SK-N-SH (cell line): ENCODE data around the gene RANGAP1. TPM values are rescaled to one million over a fixed set of nuclear protein-coding genes. Genes with fewer than 3 reads are reported as not detected.

Source experiments
- CTCF ChIA-PET: fragments of 300-600, 350-600 bp; formaldehyde crosslinking; extraction: SDS; loops from one replicate; lab custom pipeline; 2021; lab: Yijun Ruan, JAX
- POLR2A ChIA-PET: fragments of 350-600 bp; sonication (Branson Sonifier 250); formaldehyde crosslinking; extraction: SDS; loops from one replicate; lab custom pipeline; 2020; ENCODE audit warnings: antibody characterized with exemption, inconsistent platforms; lab: Yijun Ruan, JAX
- DNase-seq: peaks from one replicate; pipeline ENCODE4 v3.0.0; 2012
- H2AFZ ChIP-seq: fragments of 200-600 bp; sonication (generic); 2 replicates; pipeline ENCODE4 v1.8.1; 2016; ENCODE audit warnings: antibody characterized with exemption, mild to moderate bottlenecking, low read depth
- H3F3A ChIP-seq: fragments of 200-600 bp; sonication (generic); replicated peaks from 2 replicates; pipeline ENCODE3; 2016; ENCODE audit warnings: antibody characterized with exemption, mild to moderate bottlenecking; ENCODE audit not compliant: insufficient read depth
- H3K27ac ChIP-seq, 2 experiments: fragments of 200-500 bp in 1 of 2; fragments of 200-600 bp in 1 of 2; sonication (Bioruptor generic) in 1 of 2; sonication (generic), shearing (Covaris generic) in 1 of 2; 2 replicates each; pipeline versions ENCODE4 v1.5.1 to v1.6.1; 2014 to 2016; ENCODE audit warnings: low read depth in 2 of 2, inconsistent platforms in 1 of 2, low read length in 1 of 2, mild to moderate bottlenecking in 1 of 2, mixed read lengths in 1 of 2
- H3K27me3 ChIP-seq: fragments of 200-600 bp; sonication (generic), shearing (Covaris generic); 2 replicates; pipeline ENCODE4 v1.6.1; 2016; ENCODE audit warnings: mixed run types; ENCODE audit not compliant: insufficient read depth
- H3K36me3 ChIP-seq, 2 experiments: fragments of 200-500 bp in 1 of 2; fragments of 200-600 bp in 1 of 2; sonication (Bioruptor generic) in 1 of 2; sonication (generic) in 1 of 2; replicated peaks in 1 of 2; 2 replicates each; pipeline versions ENCODE3 to v1.5.1; 2014 to 2016; ENCODE audit warnings: low read length in 1 of 2, mild to moderate bottlenecking in 1 of 2; ENCODE audit not compliant: insufficient read depth in 2 of 2, control insufficient read depth in 1 of 2
- H3K4me1 ChIP-seq, 2 experiments: fragments of 200-500 bp in 1 of 2; fragments of 200-600 bp in 1 of 2; sonication (Bioruptor generic) in 1 of 2; sonication (generic), shearing (Covaris generic) in 1 of 2; 2 replicates each; pipeline versions ENCODE4 v1.5.1 to v1.6.1; 2014 to 2016; ENCODE audit warnings: low read depth in 1 of 2, low read length in 1 of 2, mixed run types in 1 of 2; ENCODE audit not compliant: insufficient read depth in 2 of 2, control insufficient read depth in 1 of 2
- H3K4me2 ChIP-seq: fragments of 200-600 bp; sonication (generic), shearing (Covaris generic); 2 replicates; pipeline ENCODE4 v1.6.1; 2017; ENCODE audit warnings: mixed run types
- H3K4me3 ChIP-seq, 2 experiments: fragments of 200-500 bp in 1 of 2; fragments of 200-600 bp in 1 of 2; sonication (Bioruptor generic) in 1 of 2; sonication (generic), shearing (Covaris generic) in 1 of 2; 2 replicates each; pipeline versions ENCODE4 v1.5.1 to v1.8.1; 2014 to 2016; ENCODE audit warnings: low read depth in 2 of 2, inconsistent platforms in 1 of 2, low read length in 1 of 2, mild to moderate bottlenecking in 1 of 2, mixed read lengths in 1 of 2, moderate library complexity in 1 of 2
- H3K79me2 ChIP-seq: fragments of 200-600 bp; sonication (generic); 2 replicates; pipeline ENCODE4 v1.8.1; 2017; ENCODE audit warnings: mild to moderate bottlenecking; ENCODE audit not compliant: insufficient read depth
- H3K9ac ChIP-seq: fragments of 200-600 bp; sonication (generic); 2 replicates; pipeline ENCODE4 v1.6.1; 2017; ENCODE audit warnings: mixed run types
- H3K9me2 ChIP-seq: fragments of 200-600 bp; sonication (generic); 2 replicates; pipeline ENCODE4 v1.6.1; 2017; ENCODE audit warnings: mixed run types
- H3K9me3 ChIP-seq: fragments of 200-600 bp; sonication (generic); 2 replicates; pipeline ENCODE4 v1.6.1; 2017; ENCODE audit warnings: mixed run types, mild to moderate bottlenecking, moderate library complexity
- H4K20me1 ChIP-seq: fragments of 200-600 bp; sonication (generic); 2 replicates; pipeline ENCODE4 v1.6.1; 2017; ENCODE audit warnings: mild to moderate bottlenecking, mixed run types; ENCODE audit not compliant: insufficient read depth
- ELF1 ChIP-seq: IDR thresholded peaks from 2 replicates; pipeline ENCODE4 v1.4.0; 2012
- EP300 ChIP-seq, 2 experiments: IDR thresholded peaks; 2 replicates each; pipeline versions ENCODE4 v1.4.0 to v1.6.1; 2012; ENCODE audit warnings: borderline replicate concordance in 1 of 2, low read depth in 1 of 2, low read length in 1 of 2
- EZH2phosphoT487 ChIP-seq: fragments of 200-600 bp; sonication (generic); IDR thresholded peaks from 2 replicates; pipeline ENCODE4 v1.6.1; 2017; ENCODE audit warnings: low read depth, mixed run types, mild to moderate bottlenecking, antibody characterized with exemption, moderate library complexity, borderline replicate concordance
- FOSL2 ChIP-seq: IDR thresholded peaks from 2 replicates; pipeline ENCODE4 v1.4.0; 2012; ENCODE audit warnings: low read depth, mild to moderate bottlenecking, moderate library complexity, borderline replicate concordance
- FOXJ3 ChIP-seq: sonication (generic); formaldehyde crosslinking; IDR thresholded peaks from 2 replicates; pipeline ENCODE4 v1.5.1; 2020; ENCODE audit warnings: mild to moderate bottlenecking, missing genetic modification reagents
- FOXM1 ChIP-seq: IDR thresholded peaks from 2 replicates; pipeline ENCODE4 v1.4.0; 2012; ENCODE audit warnings: low read depth, mild to moderate bottlenecking
- JUND ChIP-seq: IDR thresholded peaks from 2 replicates; pipeline ENCODE4 v1.4.0; 2012
- MEF2A ChIP-seq: IDR thresholded peaks from 2 replicates; pipeline ENCODE4 v1.4.0; 2012; ENCODE audit warnings: low read depth, borderline replicate concordance
- MXI1 ChIP-seq: IDR thresholded peaks from 2 replicates; pipeline ENCODE4 v1.6.1; 2012; ENCODE audit warnings: mild to moderate bottlenecking, low read depth, low read length, improper control_type of control experiment
- NFIC ChIP-seq: IDR thresholded peaks from 2 replicates; pipeline ENCODE4 v1.4.0; 2012; ENCODE audit warnings: borderline replicate concordance
- NRF1 ChIP-seq: IDR thresholded peaks from 2 replicates; pipeline ENCODE4 v1.6.1; 2012; ENCODE audit warnings: low read depth, mild to moderate bottlenecking, low read length
- POLR2AphosphoS5 ChIP-seq: IDR thresholded peaks from 2 replicates; pipeline ENCODE4 v1.6.1; 2012; ENCODE audit warnings: low read depth, low read length
- TAF1 ChIP-seq: IDR thresholded peaks from 2 replicates; pipeline ENCODE4 v1.6.1; 2012; ENCODE audit warnings: low read depth, mild to moderate bottlenecking, low read length, moderate library complexity, borderline replicate concordance
- TEAD4 ChIP-seq: IDR thresholded peaks from 2 replicates; pipeline ENCODE4 v1.4.0; 2012; ENCODE audit warnings: mild to moderate bottlenecking, borderline replicate concordance; ENCODE audit not compliant: insufficient read depth
- WGBS: methylation state at CpG from one replicate; pipeline ENCODE4 v1.1.6; 2017; ENCODE audit warnings: low lambda C conversion rate; 5-methylcytosine and 5-hydroxymethylcytosine counted together
- polyA plus RNA-seq, 3 experiments: library from polyadenylated mRNA; depleted of rRNA; stranded (reverse); fragments of >200 nt; gene quantifications; 2 replicates each; pipeline ENCODE4 v1.2.3, GENCODE V29; 2012
- TF ChIP-seq, protein P1 (sequence below): fragments of 200-600 bp; sonication (generic); IDR thresholded peaks from 2 replicates; pipeline ENCODE4 v1.6.1; 2017; ENCODE audit warnings: antibody characterized with exemption, mild to moderate bottlenecking, moderate library complexity
- TF ChIP-seq, protein P2 (sequence below): IDR thresholded peaks from 2 replicates; pipeline ENCODE4 v1.4.0; 2012; ENCODE audit warnings: low read depth
- TF ChIP-seq, protein P3 (sequence below): IDR thresholded peaks from 2 replicates; pipeline ENCODE4 v1.6.1; 2012; ENCODE audit warnings: mild to moderate bottlenecking, low read depth, low read length, moderate library complexity
- TF ChIP-seq, protein P4 (sequence below): IDR thresholded peaks from 2 replicates; pipeline ENCODE4 v1.4.0; 2012; ENCODE audit warnings: low read depth, borderline replicate concordance
- TF ChIP-seq, protein P5 (sequence below): IDR thresholded peaks from 2 replicates; pipeline ENCODE4; 2012

The RANGAP1 gene
- polyA plus RNA-seq, 1 of the 3 experiments (the other 2 are of a cell fraction): 67.1 TPM

DNA sequence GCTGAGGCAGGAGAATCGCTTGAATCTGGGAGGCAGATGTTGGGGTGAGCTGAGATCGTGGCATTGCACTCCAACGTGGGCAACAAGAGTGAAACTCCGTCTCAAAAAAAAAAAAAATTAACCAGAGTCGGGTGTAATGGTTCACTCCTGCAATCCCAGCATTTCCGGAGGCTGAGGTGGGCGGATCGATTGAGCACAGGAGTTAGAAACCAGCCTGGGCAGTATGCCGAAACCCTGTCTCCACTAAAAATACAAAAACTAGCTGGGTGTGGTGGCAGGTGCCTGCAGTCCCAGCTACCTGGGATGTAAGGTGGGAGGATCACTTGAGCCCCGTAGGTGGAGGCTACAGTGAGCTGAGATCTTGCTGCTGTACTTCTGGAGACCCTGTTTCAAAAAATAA lies 1.5 kb downstream of the RANGAP1 start (continued):
- TF ChIP-seq, protein P1, sequence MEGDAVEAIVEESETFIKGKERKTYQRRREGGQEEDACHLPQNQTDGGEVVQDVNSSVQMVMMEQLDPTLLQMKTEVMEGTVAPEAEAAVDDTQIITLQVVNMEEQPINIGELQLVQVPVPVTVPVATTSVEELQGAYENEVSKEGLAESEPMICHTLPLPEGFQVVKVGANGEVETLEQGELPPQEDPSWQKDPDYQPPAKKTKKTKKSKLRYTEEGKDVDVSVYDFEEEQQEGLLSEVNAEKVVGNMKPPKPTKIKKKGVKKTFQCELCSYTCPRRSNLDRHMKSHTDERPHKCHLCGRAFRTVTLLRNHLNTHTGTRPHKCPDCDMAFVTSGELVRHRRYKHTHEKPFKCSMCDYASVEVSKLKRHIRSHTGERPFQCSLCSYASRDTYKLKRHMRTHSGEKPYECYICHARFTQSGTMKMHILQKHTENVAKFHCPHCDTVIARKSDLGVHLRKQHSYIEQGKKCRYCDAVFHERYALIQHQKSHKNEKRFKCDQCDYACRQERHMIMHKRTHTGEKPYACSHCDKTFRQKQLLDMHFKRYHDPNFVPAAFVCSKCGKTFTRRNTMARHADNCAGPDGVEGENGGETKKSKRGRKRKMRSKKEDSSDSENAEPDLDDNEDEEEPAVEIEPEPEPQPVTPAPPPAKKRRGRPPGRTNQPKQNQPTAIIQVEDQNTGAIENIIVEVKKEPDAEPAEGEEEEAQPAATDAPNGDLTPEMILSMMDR: no peak
- TF ChIP-seq MEF2A (no peak), NRF1 (no peak), TAF1 (no peak), NFIC (no peak)

DNA sequence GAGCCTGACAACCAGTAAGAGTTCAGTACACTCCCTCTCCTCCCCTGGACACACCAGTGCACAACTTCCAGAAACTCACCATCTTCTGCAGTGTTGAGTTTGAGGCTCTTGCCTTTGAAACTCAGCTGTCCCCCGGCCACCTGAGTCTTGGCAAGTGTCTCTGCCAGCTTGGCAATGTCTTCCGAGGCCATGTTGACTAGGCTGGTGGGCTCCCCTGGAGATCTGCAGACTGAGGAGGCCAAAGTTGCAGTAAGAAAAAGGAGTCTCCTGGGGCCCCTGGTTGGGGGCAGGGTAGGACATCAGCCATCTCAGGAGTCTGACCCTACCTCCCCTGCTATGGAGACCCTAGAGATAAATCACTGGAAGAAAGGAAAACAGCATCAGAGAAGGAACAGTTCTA lies 5.1 kb downstream of the RANGAP1 start:
- Histone ChIP-seq H3K4me3 (no peak overlapping the region), H2AFZ (no peak overlapping the region), H3K27ac (no peak overlapping the region), H3K27me3 (no peaks in the 10 kb centered on the region), H3F3A (no peaks in the 10 kb centered on the region), H3K36me3 (peaks cover 8 to 19% of the 10 kb centered on the region in 2 experiments), H3K9ac (no peak overlapping the region), H3K9me2 (no peaks in the 10 kb centered on the region), H4K20me1 (no peaks in the 10 kb centered on the region), H3K9me3 (no peaks in the 10 kb centered on the region), H3K4me1 (no peaks in the 10 kb centered on the region; a peak in 1 of 4 replicates), H3K79me2 (peaks cover 74% of the 10 kb centered on the region), H3K4me2 (no peak overlapping the region)
- ChIA-PET CTCF (no interaction called here), POLR2A (no interaction called here)
- TF ChIP-seq, protein P2, sequence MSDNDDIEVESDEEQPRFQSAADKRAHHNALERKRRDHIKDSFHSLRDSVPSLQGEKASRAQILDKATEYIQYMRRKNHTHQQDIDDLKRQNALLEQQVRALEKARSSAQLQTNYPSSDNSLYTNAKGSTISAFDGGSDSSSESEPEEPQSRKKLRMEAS: no peak
- TF ChIP-seq, protein P3, sequence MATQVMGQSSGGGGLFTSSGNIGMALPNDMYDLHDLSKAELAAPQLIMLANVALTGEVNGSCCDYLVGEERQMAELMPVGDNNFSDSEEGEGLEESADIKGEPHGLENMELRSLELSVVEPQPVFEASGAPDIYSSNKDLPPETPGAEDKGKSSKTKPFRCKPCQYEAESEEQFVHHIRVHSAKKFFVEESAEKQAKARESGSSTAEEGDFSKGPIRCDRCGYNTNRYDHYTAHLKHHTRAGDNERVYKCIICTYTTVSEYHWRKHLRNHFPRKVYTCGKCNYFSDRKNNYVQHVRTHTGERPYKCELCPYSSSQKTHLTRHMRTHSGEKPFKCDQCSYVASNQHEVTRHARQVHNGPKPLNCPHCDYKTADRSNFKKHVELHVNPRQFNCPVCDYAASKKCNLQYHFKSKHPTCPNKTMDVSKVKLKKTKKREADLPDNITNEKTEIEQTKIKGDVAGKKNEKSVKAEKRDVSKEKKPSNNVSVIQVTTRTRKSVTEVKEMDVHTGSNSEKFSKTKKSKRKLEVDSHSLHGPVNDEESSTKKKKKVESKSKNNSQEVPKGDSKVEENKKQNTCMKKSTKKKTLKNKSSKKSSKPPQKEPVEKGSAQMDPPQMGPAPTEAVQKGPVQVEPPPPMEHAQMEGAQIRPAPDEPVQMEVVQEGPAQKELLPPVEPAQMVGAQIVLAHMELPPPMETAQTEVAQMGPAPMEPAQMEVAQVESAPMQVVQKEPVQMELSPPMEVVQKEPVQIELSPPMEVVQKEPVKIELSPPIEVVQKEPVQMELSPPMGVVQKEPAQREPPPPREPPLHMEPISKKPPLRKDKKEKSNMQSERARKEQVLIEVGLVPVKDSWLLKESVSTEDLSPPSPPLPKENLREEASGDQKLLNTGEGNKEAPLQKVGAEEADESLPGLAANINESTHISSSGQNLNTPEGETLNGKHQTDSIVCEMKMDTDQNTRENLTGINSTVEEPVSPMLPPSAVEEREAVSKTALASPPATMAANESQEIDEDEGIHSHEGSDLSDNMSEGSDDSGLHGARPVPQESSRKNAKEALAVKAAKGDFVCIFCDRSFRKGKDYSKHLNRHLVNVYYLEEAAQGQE: no peak
- TF ChIP-seq NRF1 (no peak), FOXJ3 (CRISPR knock-in tag) (no peak), FOSL2 (no peak), EP300 (IDR thresholded peaks at IDR 0.05; ENCODE audit: borderline replicate concordance in 1 of 2, low read depth in 1 of 2, low read length in 1 of 2) (no peak), POLR2AphosphoS5 (no peak), EZH2phosphoT487 (no peak), MXI1 (no peak), FOXM1 (no peak), ELF1 (no peak), NFIC (no peak), TEAD4 (no peak), JUND (no peak)
- TF ChIP-seq, protein P4, sequence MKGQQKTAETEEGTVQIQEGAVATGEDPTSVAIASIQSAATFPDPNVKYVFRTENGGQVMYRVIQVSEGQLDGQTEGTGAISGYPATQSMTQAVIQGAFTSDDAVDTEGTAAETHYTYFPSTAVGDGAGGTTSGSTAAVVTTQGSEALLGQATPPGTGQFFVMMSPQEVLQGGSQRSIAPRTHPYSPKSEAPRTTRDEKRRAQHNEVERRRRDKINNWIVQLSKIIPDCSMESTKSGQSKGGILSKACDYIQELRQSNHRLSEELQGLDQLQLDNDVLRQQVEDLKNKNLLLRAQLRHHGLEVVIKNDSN: no peak
- TF ChIP-seq, protein P5, sequence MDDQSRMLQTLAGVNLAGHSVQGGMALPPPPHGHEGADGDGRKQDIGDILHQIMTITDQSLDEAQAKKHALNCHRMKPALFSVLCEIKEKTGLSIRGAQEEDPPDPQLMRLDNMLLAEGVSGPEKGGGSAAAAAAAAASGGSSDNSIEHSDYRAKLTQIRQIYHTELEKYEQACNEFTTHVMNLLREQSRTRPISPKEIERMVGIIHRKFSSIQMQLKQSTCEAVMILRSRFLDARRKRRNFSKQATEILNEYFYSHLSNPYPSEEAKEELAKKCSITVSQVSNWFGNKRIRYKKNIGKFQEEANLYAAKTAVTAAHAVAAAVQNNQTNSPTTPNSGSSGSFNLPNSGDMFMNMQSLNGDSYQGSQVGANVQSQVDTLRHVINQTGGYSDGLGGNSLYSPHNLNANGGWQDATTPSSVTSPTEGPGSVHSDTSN: no peak
- DNase-seq: no peak
- 100% methylated on average over 1 of the region's 2 CpGs for WGBS
